ENCODE data around the gene TTC39B.

Gene TTC39B

DNA sequence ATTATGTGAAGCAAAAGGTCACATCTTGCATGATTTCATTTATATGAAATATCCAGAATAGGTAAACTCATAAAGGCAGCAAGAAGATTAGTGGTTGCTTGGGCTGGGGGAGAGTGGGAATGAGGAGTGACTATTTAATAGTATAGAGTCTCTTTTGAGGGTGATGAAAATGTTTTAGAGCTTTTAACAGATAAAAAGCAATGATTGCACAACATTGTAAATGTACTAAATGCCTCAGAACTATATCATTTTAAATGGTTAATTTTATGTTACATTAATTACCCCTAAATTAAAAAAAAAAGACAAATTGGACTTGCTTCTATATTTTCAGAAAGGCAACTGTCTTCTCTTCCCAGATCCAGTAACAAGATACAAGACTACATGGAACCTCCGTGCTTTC, 21.9 kb upstream of the TTC39B start:
- no peak for TF ChIP-seq EP300 (IDR thresholded peaks at IDR 0.05; ENCODE audit: borderline replicate concordance)
- TF ChIP-seq, protein P1, sequence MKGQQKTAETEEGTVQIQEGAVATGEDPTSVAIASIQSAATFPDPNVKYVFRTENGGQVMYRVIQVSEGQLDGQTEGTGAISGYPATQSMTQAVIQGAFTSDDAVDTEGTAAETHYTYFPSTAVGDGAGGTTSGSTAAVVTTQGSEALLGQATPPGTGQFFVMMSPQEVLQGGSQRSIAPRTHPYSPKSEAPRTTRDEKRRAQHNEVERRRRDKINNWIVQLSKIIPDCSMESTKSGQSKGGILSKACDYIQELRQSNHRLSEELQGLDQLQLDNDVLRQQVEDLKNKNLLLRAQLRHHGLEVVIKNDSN (IDR thresholded peaks at IDR 0.05): no peak
- TF ChIP-seq, protein P2, sequence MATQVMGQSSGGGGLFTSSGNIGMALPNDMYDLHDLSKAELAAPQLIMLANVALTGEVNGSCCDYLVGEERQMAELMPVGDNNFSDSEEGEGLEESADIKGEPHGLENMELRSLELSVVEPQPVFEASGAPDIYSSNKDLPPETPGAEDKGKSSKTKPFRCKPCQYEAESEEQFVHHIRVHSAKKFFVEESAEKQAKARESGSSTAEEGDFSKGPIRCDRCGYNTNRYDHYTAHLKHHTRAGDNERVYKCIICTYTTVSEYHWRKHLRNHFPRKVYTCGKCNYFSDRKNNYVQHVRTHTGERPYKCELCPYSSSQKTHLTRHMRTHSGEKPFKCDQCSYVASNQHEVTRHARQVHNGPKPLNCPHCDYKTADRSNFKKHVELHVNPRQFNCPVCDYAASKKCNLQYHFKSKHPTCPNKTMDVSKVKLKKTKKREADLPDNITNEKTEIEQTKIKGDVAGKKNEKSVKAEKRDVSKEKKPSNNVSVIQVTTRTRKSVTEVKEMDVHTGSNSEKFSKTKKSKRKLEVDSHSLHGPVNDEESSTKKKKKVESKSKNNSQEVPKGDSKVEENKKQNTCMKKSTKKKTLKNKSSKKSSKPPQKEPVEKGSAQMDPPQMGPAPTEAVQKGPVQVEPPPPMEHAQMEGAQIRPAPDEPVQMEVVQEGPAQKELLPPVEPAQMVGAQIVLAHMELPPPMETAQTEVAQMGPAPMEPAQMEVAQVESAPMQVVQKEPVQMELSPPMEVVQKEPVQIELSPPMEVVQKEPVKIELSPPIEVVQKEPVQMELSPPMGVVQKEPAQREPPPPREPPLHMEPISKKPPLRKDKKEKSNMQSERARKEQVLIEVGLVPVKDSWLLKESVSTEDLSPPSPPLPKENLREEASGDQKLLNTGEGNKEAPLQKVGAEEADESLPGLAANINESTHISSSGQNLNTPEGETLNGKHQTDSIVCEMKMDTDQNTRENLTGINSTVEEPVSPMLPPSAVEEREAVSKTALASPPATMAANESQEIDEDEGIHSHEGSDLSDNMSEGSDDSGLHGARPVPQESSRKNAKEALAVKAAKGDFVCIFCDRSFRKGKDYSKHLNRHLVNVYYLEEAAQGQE (IDR thresholded peaks at IDR 0.05; ENCODE audit: low read depth): no peak
- TF ChIP-seq CEBPB (IDR thresholded peaks at IDR 0.05): no peak
- TF ChIP-seq NFIC (IDR thresholded peaks at IDR 0.05): no peak
- no peak for TF ChIP-seq FOXM1 (IDR thresholded peaks at IDR 0.05; ENCODE audit: borderline replicate concordance, low read depth)
- TF ChIP-seq TEAD4 (IDR thresholded peaks at IDR 0.05): no peak
- no peak for TF ChIP-seq ZBTB7A (IDR thresholded peaks at IDR 0.05; ENCODE audit: low read depth)
- no peak for TF ChIP-seq CREB1 (IDR thresholded peaks at IDR 0.05; ENCODE audit: low read depth)
- no peak for TF ChIP-seq RAD21 (IDR thresholded peaks at IDR 0.05; ENCODE audit: low read depth)
- TF ChIP-seq YY1 (IDR thresholded peaks at IDR 0.05; ENCODE audit: low read depth): no peak
- no peak for TF ChIP-seq TAF1 (IDR thresholded peaks at IDR 0.05; ENCODE audit: low read depth)
- TF ChIP-seq TCF12 (IDR thresholded peaks at IDR 0.05; ENCODE audit: low read depth): no peak
- TF ChIP-seq, protein P3, sequence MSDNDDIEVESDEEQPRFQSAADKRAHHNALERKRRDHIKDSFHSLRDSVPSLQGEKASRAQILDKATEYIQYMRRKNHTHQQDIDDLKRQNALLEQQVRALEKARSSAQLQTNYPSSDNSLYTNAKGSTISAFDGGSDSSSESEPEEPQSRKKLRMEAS (IDR thresholded peaks at IDR 0.05): no peak
- TF ChIP-seq EGR1 (IDR thresholded peaks at IDR 0.05): no peak

DNA sequence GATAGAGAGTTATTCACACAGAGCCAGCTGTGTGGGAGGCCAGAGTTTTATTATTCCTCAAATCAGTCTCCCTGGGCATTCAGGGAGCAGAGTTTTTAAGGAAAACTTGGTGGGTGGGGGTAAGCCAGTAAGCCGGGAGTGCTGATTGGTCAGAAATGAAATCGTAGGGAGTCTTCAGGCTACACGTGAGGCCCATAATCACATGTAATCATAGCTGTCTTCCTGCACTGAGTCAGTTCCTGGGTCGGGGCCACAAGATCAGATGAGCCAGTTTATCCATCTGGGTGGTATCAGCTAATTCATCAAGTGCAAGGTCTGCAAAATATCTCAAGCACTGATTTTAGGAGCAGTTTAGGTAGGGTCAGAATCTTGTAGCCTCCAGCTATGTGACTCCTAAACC, 10.8 kb upstream of the TTC39B start:
- no peak for TF ChIP-seq FOXM1 (IDR thresholded peaks at IDR 0.05; ENCODE audit: borderline replicate concordance, low read depth)
- no peak for TF ChIP-seq TCF12 (IDR thresholded peaks at IDR 0.05; ENCODE audit: low read depth)
- TF ChIP-seq NFIC (IDR thresholded peaks at IDR 0.05): no peak
- no peak for TF ChIP-seq ZBTB7A (IDR thresholded peaks at IDR 0.05; ENCODE audit: low read depth)
- TF ChIP-seq CREB1 (IDR thresholded peaks at IDR 0.05; ENCODE audit: low read depth): no peak

DNA sequence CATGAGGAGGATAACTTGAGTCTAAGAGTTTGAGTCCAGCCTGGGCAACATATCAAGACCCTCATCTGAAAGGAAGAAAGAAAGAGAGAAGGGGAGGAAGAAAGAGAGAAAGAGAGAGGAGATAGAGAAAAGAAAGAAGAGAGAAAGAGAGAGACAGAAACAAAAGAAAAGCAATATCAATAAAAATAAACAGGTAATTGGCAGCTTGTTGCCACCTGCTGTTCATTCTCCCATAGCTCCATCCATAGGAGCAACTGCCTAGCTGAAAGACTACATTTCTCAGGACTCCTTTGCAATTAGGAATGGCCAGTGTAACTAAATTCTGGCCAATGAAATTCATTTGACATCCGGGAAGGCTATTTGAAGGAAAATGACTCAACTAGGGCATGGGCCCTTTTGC, 4.6 kb upstream of the TTC39B start:
- TF ChIP-seq, protein P1 (IDR thresholded peaks at IDR 0.05): no peak
- TF ChIP-seq, protein P3 (IDR thresholded peaks at IDR 0.05): no peak
- TF ChIP-seq TEAD4 (IDR thresholded peaks at IDR 0.05) (no peak), CREB1 (IDR thresholded peaks at IDR 0.05; ENCODE audit: low read depth) (no peak), NFIC (IDR thresholded peaks at IDR 0.05) (no peak)
- TF ChIP-seq, protein P2 (IDR thresholded peaks at IDR 0.05; ENCODE audit: low read depth): no peak

DNA sequence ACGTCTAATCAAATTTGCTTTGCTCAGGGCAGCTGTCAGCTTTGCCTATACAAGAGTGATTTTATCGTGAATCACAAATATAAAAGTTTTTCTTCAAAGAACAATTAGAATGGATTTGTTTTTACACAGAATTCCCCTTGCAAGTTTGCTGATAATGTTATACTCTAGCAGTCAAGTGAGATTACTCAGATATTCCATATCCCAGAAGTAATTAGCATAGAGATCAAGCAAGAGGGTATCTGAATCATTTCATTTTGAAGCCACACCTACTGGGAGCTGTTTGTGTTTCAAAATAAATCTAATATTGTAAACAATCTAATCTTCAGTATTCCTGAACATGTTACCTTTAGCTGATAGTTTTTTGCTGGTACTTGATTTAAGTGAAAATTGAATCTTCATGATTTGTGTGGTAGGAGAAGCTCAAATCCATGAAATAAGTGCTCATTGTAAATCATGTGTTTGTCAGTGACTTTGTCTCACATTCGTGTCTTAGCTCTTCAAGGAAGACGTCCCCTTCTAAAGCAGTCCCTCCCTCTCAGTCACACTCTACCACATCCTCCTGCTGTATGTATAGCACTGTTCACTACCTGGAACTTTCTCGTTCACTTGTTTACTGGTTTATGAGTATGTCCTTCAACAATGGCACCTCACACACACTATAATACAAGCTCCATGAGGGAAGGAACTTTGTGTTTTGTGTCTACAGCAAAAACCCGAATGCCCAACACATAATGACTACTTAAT, 3.3 kb upstream of the TTC39B start:
- TF ChIP-seq RAD21 (IDR thresholded peaks at IDR 0.05; ENCODE audit: low read depth): no peak
- TF ChIP-seq, protein P2 (IDR thresholded peaks at IDR 0.05; ENCODE audit: low read depth): no peak
- no peak for TF ChIP-seq FOXM1 (IDR thresholded peaks at IDR 0.05; ENCODE audit: borderline replicate concordance, low read depth)
- TF ChIP-seq TEAD4 (IDR thresholded peaks at IDR 0.05): no peak
- TF ChIP-seq TAF1 (IDR thresholded peaks at IDR 0.05; ENCODE audit: low read depth): no peak
- TF ChIP-seq, protein P1 (IDR thresholded peaks at IDR 0.05): no peak
- no peak for TF ChIP-seq EGR1 (IDR thresholded peaks at IDR 0.05)
- no peak for TF ChIP-seq YY1 (IDR thresholded peaks at IDR 0.05; ENCODE audit: low read depth)
- TF ChIP-seq EP300 (IDR thresholded peaks at IDR 0.05; ENCODE audit: borderline replicate concordance): no peak
- TF ChIP-seq NFIC (IDR thresholded peaks at IDR 0.05): no peak
- TF ChIP-seq CEBPB (IDR thresholded peaks at IDR 0.05): no peak
- TF ChIP-seq TCF12 (IDR thresholded peaks at IDR 0.05; ENCODE audit: low read depth): no peak

Data from Ishikawa (cell line).